ENCODE results near the gene CSMD2. TPM values are rescaled to one million over a fixed set of nuclear protein-coding genes. Genes with fewer than 3 reads are reported as not detected.

Gene CSMD2
- total and polyA plus RNA-seq, 7 donors = under 0.01 to 0.83 (median 0.16) TPM

- Histone ChIP-seq H3K4me1 (no peaks in the 10 kb centered on the region), H3K4me3 (no peak overlapping the region), H3K36me3 (no peaks in the 10 kb centered on the region), H3K27ac (no peak overlapping the region), H3K27me3 (peaks cover 0 to 22% (median 0%) of the 10 kb centered on the region in 3 donors), H3K9me3 (no peaks in the 10 kb centered on the region)
- WGBS, 2 donors = 93% methylated on average over 25 of the region's 25 CpGs
- TF ChIP-seq EP300 (IDR thresholded peaks at IDR 0.05) (no peak), POLR2A (IDR thresholded peaks at IDR 0.05) (no peak), POLR2AphosphoS5 (IDR thresholded peaks at IDR 0.05) (no peak), CTCF (IDR thresholded peaks at IDR 0.05) (no peak)
- DNase-seq = no peak
- intact Hi-C loops (cut with DNase I) = no loop called here
These were observed 540.6 kb downstream of the CSMD2 start for GRCh38 chr1:33624261-33624990.

- TF ChIP-seq CTCF (IDR thresholded peaks at IDR 0.05) (no peak), POLR2AphosphoS5 (IDR thresholded peaks at IDR 0.05) (no peak), POLR2A (IDR thresholded peaks at IDR 0.05) (no peak), EP300 (IDR thresholded peaks at IDR 0.05) (no peak)
- Histone ChIP-seq H3K36me3 (no peaks in the 10 kb centered on the region), H3K9me3 (no peaks in the 10 kb centered on the region), H3K4me3 (no peak overlapping the region), H3K27me3 (peaks cover 0 to 22% (median 0%) of the 10 kb centered on the region in 3 donors), H3K27ac (no peak overlapping the region), H3K4me1 (no peaks in the 10 kb centered on the region)
- intact Hi-C loops (cut with DNase I) = no loop called here
- WGBS, 2 donors = 82 to 85% methylated on average over 4 of the region's 4 CpGs
- no peak for DNase-seq
These were observed 541.2 kb downstream of the CSMD2 start for GRCh38 chr1:33623811-33624210.

GRCh38 chr1:33622757-33623156 lies 542.3 kb downstream of the CSMD2 start:
- Histone ChIP-seq H3K27me3 (peaks cover 0 to 17% (median 0%) of the 10 kb centered on the region in 3 donors), H3K4me1 (no peaks in the 10 kb centered on the region), H3K36me3 (no peaks in the 10 kb centered on the region), H3K27ac (no peak overlapping the region), H3K4me3 (no peak overlapping the region), H3K9me3 (no peaks in the 10 kb centered on the region)
- TF ChIP-seq POLR2A (IDR thresholded peaks at IDR 0.05) (no peak), EP300 (IDR thresholded peaks at IDR 0.05) (no peak), CTCF (IDR thresholded peaks at IDR 0.05) (no peak), POLR2AphosphoS5 (IDR thresholded peaks at IDR 0.05) (no peak)
- DNase-seq = no peak
- intact Hi-C loops (cut with DNase I) = no loop called here
- WGBS, 2 donors = 80 to 94% methylated on average over 1 of the region's 1 CpG

GRCh38 chr1:33618636-33619035 lies 546.4 kb downstream of the CSMD2 start:
- no peak overlapping the region for H3K27ac ChIP-seq
- no peaks in the 10 kb centered on the region for H3K9me3 ChIP-seq
- TF ChIP-seq POLR2A (IDR thresholded peaks at IDR 0.05) (no peak), POLR2AphosphoS5 (IDR thresholded peaks at IDR 0.05) (no peak), EP300 (IDR thresholded peaks at IDR 0.05) (no peak), CTCF (IDR thresholded peaks at IDR 0.05) (no peak)
- WGBS, 2 donors = 80 to 87% methylated on average over 1 of the region's 1 CpG
- no peaks in the 10 kb centered on the region for H3K4me1 ChIP-seq
- no peak overlapping the region for H3K4me3 ChIP-seq
- intact Hi-C loops (cut with DNase I) = loop anchor here (10.0 kb wide), 1 partner anchor 404 kb away; no protein-coding TSS in a partner anchor
- no peaks in the 10 kb centered on the region for H3K36me3 ChIP-seq
- DNase-seq = no peak
- peaks cover 0 to 17% (median 0%) of the 10 kb centered on the region in 3 donors for H3K27me3 ChIP-seq

Data from sigmoid colon (tissue), 7 donors.